ENCODE results near the gene COL4A1.

COL4A1 gene

GRCh38 chr13:110349239-110349638 is 42.3 kb upstream of the COL4A1 start:
- H3K27ac ChIP-seq (ENCODE audit: insufficient read depth, low read length, poor library complexity, severe bottlenecking) = no peak overlapping the region

GRCh38 chr13:110348309-110349105 is 41.5 kb upstream of the COL4A1 start:
- H3K27ac ChIP-seq (ENCODE audit: insufficient read depth, low read length, poor library complexity, severe bottlenecking) = no peak overlapping the region

More at GRCh38 chr13:110349239-110349638, 42.3 kb upstream of the COL4A1 start:
- Histone ChIP-seq H3K9me3 (ENCODE audit: control insufficient read depth, low read length) (no peaks in the 10 kb centered on the region), H3K27me3 (replicated peaks; ENCODE audit: control insufficient read depth, insufficient read depth, low read length, poor library complexity, severe bottlenecking) (no peaks in the 10 kb centered on the region), H3K36me3 (ENCODE audit: control insufficient read depth, insufficient read depth, low read length) (no peaks in the 10 kb centered on the region), H3K4me1 (ENCODE audit: control insufficient read depth, insufficient read depth, low read length, poor library complexity, severe bottlenecking) (no peaks in the 10 kb centered on the region), H3K4me3 (ENCODE audit: insufficient read depth, low read depth, low read length, poor library complexity, severe bottlenecking) (no peak overlapping the region)
- no peak for DNase-seq

GRCh38 chr13:110347535-110348308 is 40.8 kb upstream of the COL4A1 start:
- Histone ChIP-seq H3K36me3 (ENCODE audit: control insufficient read depth, insufficient read depth, low read length) (no peaks in the 10 kb centered on the region), H3K4me1 (ENCODE audit: control insufficient read depth, insufficient read depth, low read length, poor library complexity, severe bottlenecking) (no peaks in the 10 kb centered on the region), H3K27ac (ENCODE audit: insufficient read depth, low read length, poor library complexity, severe bottlenecking) (no peak overlapping the region), H3K9me3 (ENCODE audit: control insufficient read depth, low read length) (no peaks in the 10 kb centered on the region), H3K4me3 (ENCODE audit: insufficient read depth, low read depth, low read length, poor library complexity, severe bottlenecking) (no peak overlapping the region), H3K27me3 (replicated peaks; ENCODE audit: control insufficient read depth, insufficient read depth, low read length, poor library complexity, severe bottlenecking) (no peaks in the 10 kb centered on the region)
- DNase-seq = no peak

More at GRCh38 chr13:110348309-110349105, 41.5 kb upstream of the COL4A1 start:
- Histone ChIP-seq H3K4me1 (ENCODE audit: control insufficient read depth, insufficient read depth, low read length, poor library complexity, severe bottlenecking) (no peaks in the 10 kb centered on the region), H3K4me3 (ENCODE audit: insufficient read depth, low read depth, low read length, poor library complexity, severe bottlenecking) (no peak overlapping the region), H3K27me3 (replicated peaks; ENCODE audit: control insufficient read depth, insufficient read depth, low read length, poor library complexity, severe bottlenecking) (no peaks in the 10 kb centered on the region), H3K36me3 (ENCODE audit: control insufficient read depth, insufficient read depth, low read length) (no peaks in the 10 kb centered on the region), H3K9me3 (ENCODE audit: control insufficient read depth, low read length) (no peaks in the 10 kb centered on the region)
- DNase-seq = no peak

- Histone ChIP-seq H3K36me3 (ENCODE audit: control insufficient read depth, insufficient read depth, low read length) (no peaks in the 10 kb centered on the region), H3K27ac (ENCODE audit: insufficient read depth, low read length, poor library complexity, severe bottlenecking) (no peak overlapping the region), H3K27me3 (replicated peaks; ENCODE audit: control insufficient read depth, insufficient read depth, low read length, poor library complexity, severe bottlenecking) (no peaks in the 10 kb centered on the region), H3K9me3 (ENCODE audit: control insufficient read depth, low read length) (no peaks in the 10 kb centered on the region), H3K4me3 (ENCODE audit: insufficient read depth, low read depth, low read length, poor library complexity, severe bottlenecking) (no peak overlapping the region), H3K4me1 (ENCODE audit: control insufficient read depth, insufficient read depth, low read length, poor library complexity, severe bottlenecking) (no peaks in the 10 kb centered on the region)
- no peak for DNase-seq
Observed at GRCh38 chr13:110347088-110347487, 40.1 kb upstream of the COL4A1 start.

- Histone ChIP-seq H3K9me3 (ENCODE audit: control insufficient read depth, low read length) (no peaks in the 10 kb centered on the region), H3K4me1 (ENCODE audit: control insufficient read depth, insufficient read depth, low read length, poor library complexity, severe bottlenecking) (no peaks in the 10 kb centered on the region), H3K36me3 (ENCODE audit: control insufficient read depth, insufficient read depth, low read length) (no peaks in the 10 kb centered on the region), H3K4me3 (ENCODE audit: insufficient read depth, low read depth, low read length, poor library complexity, severe bottlenecking) (no peak overlapping the region), H3K27ac (ENCODE audit: insufficient read depth, low read length, poor library complexity, severe bottlenecking) (no peak overlapping the region), H3K27me3 (replicated peaks; ENCODE audit: control insufficient read depth, insufficient read depth, low read length, poor library complexity, severe bottlenecking) (no peaks in the 10 kb centered on the region)
- DNase-seq = no peak
Observed at GRCh38 chr13:110346661-110347067, 39.7 kb upstream of the COL4A1 start.

GRCh38 chr13:110345701-110346100 is 38.7 kb upstream of the COL4A1 start:
- H3K27ac ChIP-seq (ENCODE audit: insufficient read depth, low read length, poor library complexity, severe bottlenecking) = no peak overlapping the region
- peaks cover 2% of the 10 kb centered on the region for H3K4me1 ChIP-seq (ENCODE audit: control insufficient read depth, insufficient read depth, low read length, poor library complexity, severe bottlenecking)
- no peaks in the 10 kb centered on the region for H3K36me3 ChIP-seq (ENCODE audit: control insufficient read depth, insufficient read depth, low read length)
- no peak overlapping the region for H3K4me3 ChIP-seq (ENCODE audit: insufficient read depth, low read depth, low read length, poor library complexity, severe bottlenecking)
- H3K27me3 ChIP-seq (replicated peaks; ENCODE audit: control insufficient read depth, insufficient read depth, low read length, poor library complexity, severe bottlenecking) = no peaks in the 10 kb centered on the region
- DNase-seq = no peak
- H3K9me3 ChIP-seq (ENCODE audit: control insufficient read depth, low read length) = no peaks in the 10 kb centered on the region

DNA sequence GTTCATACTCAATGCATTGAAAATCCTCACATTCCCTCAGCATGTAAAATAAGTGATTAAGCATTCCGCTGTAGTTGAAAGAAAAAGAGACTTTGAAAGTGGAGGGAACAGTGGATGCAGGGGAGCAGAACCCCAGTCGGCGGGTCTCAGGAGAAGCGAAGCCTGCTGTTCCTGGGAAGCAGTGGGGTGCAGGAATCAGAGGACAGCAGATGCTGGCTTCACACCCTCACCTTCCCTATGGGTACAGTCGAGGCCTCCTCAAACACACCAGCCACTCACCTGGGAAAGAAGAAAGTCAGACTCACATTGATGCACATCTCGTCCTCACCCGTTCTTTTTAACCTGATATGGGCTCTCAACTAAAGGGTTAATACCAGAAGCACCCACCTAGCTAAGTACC is 38.3 kb upstream of the COL4A1 start:
- DNase-seq = no peak
- H3K9me3 ChIP-seq (ENCODE audit: control insufficient read depth, low read length) = no peaks in the 10 kb centered on the region
- H3K4me1 ChIP-seq (ENCODE audit: control insufficient read depth, insufficient read depth, low read length, poor library complexity, severe bottlenecking) = peaks cover 6% of the 10 kb centered on the region
- no peak overlapping the region for H3K4me3 ChIP-seq (ENCODE audit: insufficient read depth, low read depth, low read length, poor library complexity, severe bottlenecking)
- no peaks in the 10 kb centered on the region for H3K36me3 ChIP-seq (ENCODE audit: control insufficient read depth, insufficient read depth, low read length)
- H3K27me3 ChIP-seq (replicated peaks; ENCODE audit: control insufficient read depth, insufficient read depth, low read length, poor library complexity, severe bottlenecking) = no peaks in the 10 kb centered on the region
- no peak overlapping the region for H3K27ac ChIP-seq (ENCODE audit: insufficient read depth, low read length, poor library complexity, severe bottlenecking)

DNA sequence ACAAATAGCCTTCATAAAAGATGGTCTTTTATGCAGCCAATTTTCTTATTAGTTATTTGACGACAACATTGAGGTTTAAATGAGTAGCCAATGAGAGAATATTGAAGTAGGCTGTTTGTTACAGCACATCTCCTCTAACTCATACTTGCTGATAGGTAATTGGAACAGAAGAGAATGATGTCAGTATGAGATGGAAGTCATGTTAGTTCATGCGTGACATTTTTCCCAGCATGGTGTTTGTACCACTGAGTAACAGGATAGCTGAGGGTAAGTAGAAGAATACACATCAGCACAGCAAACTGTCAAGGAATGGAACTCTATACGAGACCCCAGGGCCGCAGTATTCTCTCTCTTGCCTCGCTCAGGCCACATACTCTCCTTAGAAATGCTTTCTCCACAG is 37.4 kb upstream of the COL4A1 start:
- no peaks in the 10 kb centered on the region for H3K36me3 ChIP-seq (ENCODE audit: control insufficient read depth, insufficient read depth, low read length)
- H3K27me3 ChIP-seq (replicated peaks; ENCODE audit: control insufficient read depth, insufficient read depth, low read length, poor library complexity, severe bottlenecking) = no peaks in the 10 kb centered on the region
- no peak overlapping the region for H3K27ac ChIP-seq (ENCODE audit: insufficient read depth, low read length, poor library complexity, severe bottlenecking)
- peaks cover 8% of the 10 kb centered on the region for H3K4me1 ChIP-seq (ENCODE audit: control insufficient read depth, insufficient read depth, low read length, poor library complexity, severe bottlenecking)
- H3K9me3 ChIP-seq (ENCODE audit: control insufficient read depth, low read length) = no peaks in the 10 kb centered on the region
- DNase-seq = no peak
- H3K4me3 ChIP-seq (ENCODE audit: insufficient read depth, low read depth, low read length, poor library complexity, severe bottlenecking) = no peak overlapping the region

DNA sequence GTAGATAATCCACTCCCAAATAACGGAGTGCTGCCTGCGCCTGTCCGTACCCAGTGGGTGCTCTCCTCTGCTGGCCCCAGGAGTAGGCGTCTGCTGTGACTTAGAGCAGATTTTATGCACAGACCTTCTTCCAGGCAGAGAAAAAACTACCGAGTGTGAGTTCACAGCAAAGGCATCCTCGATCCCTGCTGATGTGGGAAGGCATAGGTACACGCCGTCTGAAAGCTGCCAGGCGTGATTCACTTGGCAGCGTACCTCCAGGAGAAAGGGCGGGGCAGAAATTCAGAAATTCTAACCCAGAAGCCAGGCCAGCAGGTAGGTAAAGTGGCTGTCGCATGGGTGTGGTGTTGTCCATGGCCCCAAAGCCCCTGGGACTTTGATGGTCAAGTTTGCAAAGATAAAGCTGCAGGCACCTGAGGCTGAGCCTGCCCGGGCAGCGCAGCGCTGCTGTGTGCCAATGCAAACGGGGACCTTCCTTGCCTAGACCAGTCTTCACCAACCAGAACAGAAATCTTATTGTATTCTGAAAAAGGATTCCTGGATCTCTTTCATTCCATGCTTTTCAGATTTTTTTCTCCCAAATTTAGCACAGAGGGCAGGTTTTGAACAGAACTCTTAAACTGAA is 36.4 kb upstream of the COL4A1 start:
- no peak for DNase-seq
- Histone ChIP-seq H3K27ac (ENCODE audit: insufficient read depth, low read length, poor library complexity, severe bottlenecking) (no peak overlapping the region), H3K27me3 (replicated peaks; ENCODE audit: control insufficient read depth, insufficient read depth, low read length, poor library complexity, severe bottlenecking) (no peaks in the 10 kb centered on the region), H3K4me3 (ENCODE audit: insufficient read depth, low read depth, low read length, poor library complexity, severe bottlenecking) (no peak overlapping the region), H3K36me3 (ENCODE audit: control insufficient read depth, insufficient read depth, low read length) (no peaks in the 10 kb centered on the region), H3K4me1 (ENCODE audit: control insufficient read depth, insufficient read depth, low read length, poor library complexity, severe bottlenecking) (peaks cover 10% of the 10 kb centered on the region), H3K9me3 (ENCODE audit: control insufficient read depth, low read length) (no peaks in the 10 kb centered on the region)

- H3K27ac ChIP-seq (ENCODE audit: insufficient read depth, low read length, poor library complexity, severe bottlenecking) = no peak overlapping the region
- no peaks in the 10 kb centered on the region for H3K36me3 ChIP-seq (ENCODE audit: control insufficient read depth, insufficient read depth, low read length)
- no peaks in the 10 kb centered on the region for H3K9me3 ChIP-seq (ENCODE audit: control insufficient read depth, low read length)
- H3K4me1 ChIP-seq (ENCODE audit: control insufficient read depth, insufficient read depth, low read length, poor library complexity, severe bottlenecking) = peaks cover 10% of the 10 kb centered on the region
- DNase-seq = no peak
- no peaks in the 10 kb centered on the region for H3K27me3 ChIP-seq (replicated peaks; ENCODE audit: control insufficient read depth, insufficient read depth, low read length, poor library complexity, severe bottlenecking)
- H3K4me3 ChIP-seq (ENCODE audit: insufficient read depth, low read depth, low read length, poor library complexity, severe bottlenecking) = no peak overlapping the region
Observed at GRCh38 chr13:110342474-110342873, 35.5 kb upstream of the COL4A1 start.
